BLaER1 treated with 17β-estradiol and CSF1 and Interleukin-3, amounts not matched to agents 10 nM and 100 nM (cell line): ENCODE data around the gene CCDC137.
A peak's percentile ranks its signal among the peaks of the same experiment; 100 is the strongest.

Experiments
- H3K27ac ChIP-seq, 11 experiments: shearing (Covaris generic); formaldehyde crosslinking; 2 replicates each; pipeline ENCODE4 v1.8.1; 2022
- H3K27me3 ChIP-seq, 11 experiments: shearing (Covaris generic); formaldehyde crosslinking; 2 replicates each; pipeline ENCODE4 v1.8.1; 2022
- H3K36me3 ChIP-seq, 11 experiments: shearing (Covaris generic); formaldehyde crosslinking; 2 replicates each; pipeline ENCODE4 v1.8.1; 2022
- H3K4me1 ChIP-seq, 10 experiments: shearing (Covaris generic); formaldehyde crosslinking; 2 replicates each; pipeline ENCODE4 v1.8.1; 2022
- H3K4me2 ChIP-seq, 11 experiments: shearing (Covaris generic); formaldehyde crosslinking; 2 replicates each; pipeline ENCODE4 v1.8.1; 2022
- H3K4me3 ChIP-seq, 10 experiments: shearing (Covaris generic); formaldehyde crosslinking; 2 replicates each; pipeline ENCODE4 v1.8.1; 2022
- H3K9ac ChIP-seq, 11 experiments: shearing (Covaris generic); formaldehyde crosslinking; 2 replicates each; pipeline ENCODE4 v1.8.1; 2022
- H3K9me3 ChIP-seq, 11 experiments: shearing (Covaris generic); formaldehyde crosslinking; replicated peaks in 1 of 11; 2 replicates each; pipeline ENCODE4 v1.8.1; 2022
- H4K20me1 ChIP-seq, 11 experiments: shearing (Covaris generic); formaldehyde crosslinking; 2 replicates each; pipeline ENCODE4 v1.8.1; 2022
- Cebpa-rat ChIP-seq, 11 experiments: shearing (Covaris generic); IDR thresholded peaks; 2 replicates each; pipeline ENCODE4 v1.8.1; 2022

The CCDC137 gene

DNA sequence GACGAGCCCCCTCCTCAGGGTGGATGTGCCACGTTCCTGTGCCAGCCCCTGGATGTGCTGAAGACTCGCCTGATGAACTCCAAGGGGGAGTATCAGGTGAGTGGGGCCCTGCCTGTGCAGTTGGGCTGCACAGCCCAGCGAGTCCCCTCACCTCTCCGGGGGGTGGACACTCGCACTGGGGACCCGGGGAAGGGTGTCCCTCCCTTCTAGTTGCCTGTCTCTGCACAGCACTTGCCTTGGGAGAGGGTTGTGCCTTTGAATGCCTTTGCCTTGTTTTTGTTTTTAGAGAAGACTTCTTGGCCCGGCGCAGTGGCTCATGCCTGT, 51.2 kb downstream of the CCDC137 start:
- Histone ChIP-seq H3K4me3 (no peak overlapping the region), H3K9ac (no peak overlapping the region), H3K27ac (no peak overlapping the region), H4K20me1 (peaks cover 0 to 61% (median 20%) of the 10 kb centered on the region in 11 experiments; a peak in 13 of 22 replicates), H3K4me1 (peaks cover 41 to 69% (median 59%) of the 10 kb centered on the region in 10 experiments), H3K36me3 (peaks cover 0 to 45% (median 23%) of the 10 kb centered on the region in 11 experiments; a peak in 14 of 22 replicates), H3K4me2 (no peak overlapping the region), H3K9me3 (no peaks in the 10 kb centered on the region), H3K27me3 (no peaks in the 10 kb centered on the region)
- no peak for TF ChIP-seq Cebpa-rat (IDR thresholded peaks at IDR 0.05)

DNA sequence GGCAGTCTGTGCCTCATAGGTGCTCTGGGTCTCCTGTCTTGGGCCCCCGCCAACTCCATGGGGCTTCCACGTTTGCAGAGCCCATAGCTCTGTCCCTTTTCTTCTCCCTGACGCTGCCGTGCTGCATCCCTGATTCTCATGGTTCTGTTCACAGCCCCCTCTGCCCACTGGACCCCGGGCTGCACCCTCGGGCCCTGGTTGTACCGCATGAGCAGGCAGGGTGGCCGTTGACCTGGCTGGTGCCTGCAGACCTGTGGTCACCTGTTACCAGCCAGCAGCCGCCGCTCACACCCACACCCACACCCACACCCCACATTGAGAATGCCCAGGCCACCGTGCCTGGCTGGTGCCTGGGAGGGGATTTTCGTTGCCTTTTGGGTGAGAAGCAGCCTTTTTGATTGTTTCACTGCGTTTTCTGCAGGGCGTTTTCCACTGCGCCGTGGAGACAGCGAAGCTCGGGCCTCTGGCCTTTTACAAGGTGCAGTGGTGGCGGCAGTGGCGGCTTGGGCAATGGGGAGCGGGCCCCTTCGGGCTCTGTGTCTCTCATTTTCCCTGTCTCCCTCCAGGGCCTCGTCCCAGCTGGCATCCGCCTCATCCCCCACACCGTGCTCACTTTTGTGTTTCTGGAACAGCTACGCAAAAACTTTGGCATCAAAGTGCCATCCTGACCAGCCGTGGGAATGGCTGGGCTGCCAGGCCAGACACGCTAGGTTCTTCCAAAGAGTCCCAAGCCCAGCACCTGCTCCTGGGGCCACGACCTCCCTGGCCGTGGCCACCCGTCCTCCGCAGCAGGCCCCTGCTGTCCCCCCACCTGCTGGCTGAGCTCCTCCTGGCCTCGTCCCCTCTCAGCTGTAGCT, 53.1 kb downstream of the CCDC137 start:
- Histone ChIP-seq H3K9me3 (no peaks in the 10 kb centered on the region), H3K4me3 (no peak overlapping the region; a peak in 1 of 20 replicates), H3K4me2 (peak overlapping the region; percentile 60 to 90 (median 83); a peak in 20 of 22 replicates), H3K9ac (peak overlapping the region in 8 of 11 experiments; percentile 1 to 63 (median 46); a peak in 12 of 22 replicates), H3K4me1 (peaks cover 41 to 65% (median 56%) of the 10 kb centered on the region in 10 experiments), H3K27ac (peak overlapping the region in 2 of 11 experiments; percentile 6 to 19; a peak in 1 of 22 replicates), H3K36me3 (peaks cover 0 to 44% (median 23%) of the 10 kb centered on the region in 11 experiments; a peak in 14 of 22 replicates), H4K20me1 (peaks cover 0 to 42% (median 5%) of the 10 kb centered on the region in 11 experiments; a peak in 9 of 22 replicates), H3K27me3 (peaks cover 0 to 13% (median 0%) of the 10 kb centered on the region in 11 experiments; a peak in 4 of 22 replicates)
- TF ChIP-seq Cebpa-rat (IDR thresholded peaks at IDR 0.05) = no peak

DNA sequence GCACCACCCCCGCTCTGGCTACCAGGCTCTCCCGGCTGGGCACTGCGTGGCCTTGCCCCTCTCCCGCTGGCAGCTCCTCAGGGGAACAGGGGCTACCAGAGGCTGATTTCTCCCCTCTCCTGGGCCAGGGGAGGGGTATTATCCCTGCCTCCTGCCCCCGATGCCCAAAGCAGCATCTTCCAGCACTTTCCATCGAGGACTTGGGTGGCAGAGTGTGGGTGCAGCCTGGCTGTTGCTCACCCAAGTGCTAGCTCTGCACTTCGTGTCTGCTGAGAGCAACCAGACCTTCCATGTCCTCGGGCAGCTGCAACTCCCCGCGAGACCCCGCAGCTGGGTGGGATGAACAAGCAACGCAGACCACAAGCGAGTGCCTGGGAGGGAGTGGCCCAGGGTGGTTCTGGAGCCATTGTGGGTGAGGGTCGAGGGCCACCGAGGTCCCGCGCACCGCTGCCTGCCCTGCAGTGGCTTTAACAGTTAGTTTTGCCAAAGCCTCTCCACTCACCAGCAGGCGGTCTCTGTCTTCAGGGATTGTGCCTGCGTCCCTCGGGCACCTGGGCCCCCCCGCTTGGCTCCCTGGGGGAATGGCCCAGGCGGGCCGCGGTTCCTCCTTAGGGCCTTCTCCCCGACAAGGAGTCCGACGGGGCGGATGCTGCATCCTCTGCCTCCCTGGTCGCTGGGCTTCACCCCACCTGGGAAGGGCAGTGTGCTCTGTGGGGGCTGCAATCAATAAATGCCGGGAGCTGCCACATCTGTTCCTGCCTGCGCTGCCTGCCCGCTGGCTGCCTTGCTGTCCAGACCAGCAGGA, 53.9 kb downstream of the CCDC137 start:
- Histone ChIP-seq H3K9ac (peak overlapping the region in 10 of 11 experiments; percentile 1 to 63 (median 38); a peak in 15 of 22 replicates), H3K27ac (peak overlapping the region in 3 of 11 experiments; percentile 6 to 38 (median 19); a peak in 3 of 22 replicates), H3K4me3 (no peak overlapping the region; a peak in 2 of 20 replicates), H4K20me1 (peaks cover 0 to 35% (median 3%) of the 10 kb centered on the region in 11 experiments; a peak in 8 of 22 replicates), H3K4me2 (peak overlapping the region; percentile 60 to 90 (median 83)), H3K36me3 (peaks cover 0 to 35% (median 23%) of the 10 kb centered on the region in 11 experiments; a peak in 14 of 22 replicates), H3K4me1 (peaks cover 41 to 61% (median 55%) of the 10 kb centered on the region in 10 experiments), H3K9me3 (no peaks in the 10 kb centered on the region), H3K27me3 (peaks cover 0 to 13% (median 0%) of the 10 kb centered on the region in 11 experiments; a peak in 4 of 22 replicates)
- TF ChIP-seq Cebpa-rat (IDR thresholded peaks at IDR 0.05) = no peak

DNA sequence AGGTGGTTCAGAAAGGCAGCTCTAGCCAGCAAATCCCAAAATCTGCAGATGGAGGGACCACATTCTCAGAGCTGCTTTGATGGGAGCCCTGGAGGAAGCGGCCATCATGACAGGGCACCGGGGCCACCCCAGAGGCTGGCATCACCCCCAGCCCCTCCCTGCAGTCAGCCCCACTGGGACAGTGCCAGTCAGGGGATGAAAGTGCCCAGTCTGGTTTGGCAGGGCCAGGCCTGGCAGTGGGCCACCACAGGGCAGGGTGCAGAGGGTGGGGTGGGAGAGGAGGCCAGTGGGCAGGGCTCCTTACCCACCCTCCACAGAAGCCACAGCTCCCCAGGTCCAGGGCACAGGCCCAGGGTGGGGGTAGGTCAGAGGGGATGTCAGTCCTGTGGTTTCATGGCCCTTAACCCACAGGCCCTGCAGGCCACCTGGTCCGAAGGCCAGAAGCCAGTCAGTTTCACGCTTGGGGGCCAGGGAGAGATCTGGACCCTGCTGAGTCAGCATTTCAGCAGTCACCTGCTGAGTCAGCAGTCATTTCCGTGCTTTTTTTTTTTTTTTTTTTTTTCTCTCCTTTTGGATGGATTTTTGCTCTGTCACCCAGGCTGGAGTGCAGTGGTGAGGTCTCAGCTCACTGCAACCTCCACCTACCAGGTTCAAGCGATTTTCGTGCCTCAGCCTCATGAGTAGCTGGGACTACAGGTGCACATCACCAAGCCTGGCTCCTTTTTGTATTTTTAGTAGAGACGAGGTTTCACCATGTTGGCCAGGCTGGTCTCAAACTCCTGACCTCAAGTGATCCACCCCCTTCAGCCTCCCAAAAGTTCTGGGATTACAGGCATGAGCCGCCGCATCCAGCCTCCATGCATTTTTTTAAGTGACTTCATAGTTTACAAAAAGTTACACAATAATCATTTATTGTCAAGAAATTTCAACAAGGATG, 55.9 kb downstream of the CCDC137 start:
- peaks cover 0 to 25% (median 3%) of the 10 kb centered on the region in 11 experiments; a peak in 7 of 22 replicates for H4K20me1 ChIP-seq
- H3K27ac ChIP-seq = peak overlapping the region in 3 of 11 experiments; percentile 4 to 49 (median 24); a peak in 4 of 22 replicates
- H3K36me3 ChIP-seq = peaks cover 0 to 25% (median 20%) of the 10 kb centered on the region in 11 experiments; a peak in 14 of 22 replicates
- H3K4me1 ChIP-seq = peaks cover 41 to 51% (median 48%) of the 10 kb centered on the region in 10 experiments
- no peak overlapping the region for H3K4me3 ChIP-seq
- H3K4me2 ChIP-seq = peak overlapping the region; percentile 35 to 90 (median 83)
- TF ChIP-seq Cebpa-rat (IDR thresholded peaks at IDR 0.05) = 0 out of 22 replicates have a peak, but pooled peaks of 1 of the 11 experiments have one; percentile 21
- H3K27me3 ChIP-seq = peaks cover 0 to 13% (median 0%) of the 10 kb centered on the region in 11 experiments; a peak in 4 of 22 replicates
- H3K9ac ChIP-seq = peak overlapping the region in 1 of 11 experiments; percentile 13; a peak in 2 of 22 replicates
- no peaks in the 10 kb centered on the region for H3K9me3 ChIP-seq
